HUES6 (cell line): ENCODE measurements around the gene SCN9A.

Experiments used
- H3K27ac ChIP-seq: 2 replicates; pipeline ENCODE4 v1.7.0; 2013; ENCODE audit warnings: low read depth, mild to moderate bottlenecking, low read length, inconsistent platforms
- H3K27me3 ChIP-seq: 2 replicates; pipeline ENCODE4 v1.6.1; 2013; ENCODE audit warnings: low read length; ENCODE audit not compliant: control insufficient read depth, insufficient read depth
- H3K36me3 ChIP-seq: 2 replicates; pipeline ENCODE4 v1.6.1; 2013; ENCODE audit warnings: low read length; ENCODE audit not compliant: control insufficient read depth, insufficient read depth
- H3K4me1 ChIP-seq: 2 replicates; pipeline ENCODE4 v1.6.1; 2013; ENCODE audit warnings: low read length; ENCODE audit not compliant: control insufficient read depth, insufficient read depth
- H3K4me3 ChIP-seq: 2 replicates; pipeline ENCODE4 v1.5.1; 2013; ENCODE audit warnings: low read depth, low read length
- H3K9ac ChIP-seq: one replicate; pipeline ENCODE4 v1.6.1; 2013; ENCODE audit warnings: mild to moderate bottlenecking, low read length
- H3K9me3 ChIP-seq: 2 replicates; pipeline ENCODE4 v1.6.1; 2013; ENCODE audit warnings: low read depth, low read length; ENCODE audit not compliant: control insufficient read depth, insufficient read depth

The SCN9A gene

DNA sequence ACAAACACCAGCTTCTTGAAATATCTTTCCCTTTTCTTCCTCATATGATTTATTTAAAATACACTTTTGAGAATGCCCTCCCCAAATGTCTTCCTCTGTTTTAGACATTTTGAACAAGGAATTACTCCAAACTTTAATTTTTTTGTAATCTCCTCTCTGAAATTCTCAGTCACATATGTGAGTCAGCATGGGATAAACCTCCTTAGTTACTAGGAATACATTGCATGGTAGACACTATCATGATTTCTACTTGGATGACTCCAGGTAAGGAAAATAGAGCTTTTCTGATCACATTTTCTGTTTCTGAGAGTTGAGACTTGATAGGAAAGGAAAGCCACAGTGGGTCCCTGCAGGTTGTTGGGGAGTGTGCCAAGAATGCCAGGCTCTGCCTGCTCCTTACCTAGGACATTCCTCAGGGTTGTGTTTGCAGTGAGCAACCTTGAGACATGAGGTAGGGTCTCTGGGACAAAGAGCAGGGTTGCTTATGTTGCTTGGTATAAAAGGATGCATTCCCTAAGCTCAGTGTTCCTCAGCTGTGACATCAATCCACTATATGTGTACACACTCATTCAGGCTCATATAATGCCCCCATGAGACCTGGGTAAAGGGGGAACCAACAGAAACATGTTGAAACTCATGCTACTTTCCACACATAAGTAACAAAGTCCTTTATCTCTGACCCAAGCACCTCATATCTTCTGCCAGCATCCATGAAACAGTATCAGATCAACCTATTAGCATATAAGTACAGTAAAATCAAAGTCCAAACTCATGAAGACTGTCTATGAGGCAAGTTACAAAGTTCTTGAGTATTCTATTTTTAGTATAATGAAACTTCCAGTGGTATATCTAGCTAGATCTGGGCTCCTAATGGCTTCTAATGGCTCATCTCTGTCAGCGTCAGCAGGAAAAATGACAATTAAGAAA, 135.1 kb downstream of the SCN9A start:
- Histone ChIP-seq H3K9ac (no peak overlapping the region), H3K4me1 (peaks cover 8% of the 10 kb centered on the region; the same call in 1 of the 2 replicates), H3K27ac (no peak overlapping the region), H3K27me3 (no peaks in the 10 kb centered on the region), H3K9me3 (no peaks in the 10 kb centered on the region), H3K36me3 (no peaks in the 10 kb centered on the region), H3K4me3 (no peak overlapping the region)

DNA sequence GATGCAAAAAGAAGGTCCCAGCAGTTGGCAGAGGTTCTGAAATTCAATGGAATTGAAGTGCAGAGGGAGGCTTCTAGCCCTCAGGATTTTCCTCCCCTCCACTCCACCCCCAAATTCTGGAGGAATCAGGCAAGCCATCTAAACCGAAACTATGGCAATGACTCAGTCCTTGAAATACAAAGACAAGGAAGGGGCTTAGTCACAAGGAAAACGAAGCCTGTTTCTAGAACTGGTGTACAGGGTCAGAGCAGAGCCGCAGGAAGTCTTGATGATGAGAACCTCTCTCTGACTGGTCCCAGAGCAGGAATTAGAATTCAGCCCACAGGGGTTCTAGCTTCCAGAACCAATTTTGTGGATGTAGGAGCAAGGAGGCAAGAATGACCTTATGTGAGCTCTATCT, 136.2 kb downstream of the SCN9A start:
- Histone ChIP-seq H3K4me1 (peaks cover 8% of the 10 kb centered on the region; the same call in 1 of the 2 replicates), H3K4me3 (no peak overlapping the region), H3K9ac (no peak overlapping the region), H3K36me3 (no peaks in the 10 kb centered on the region), H3K9me3 (no peaks in the 10 kb centered on the region), H3K27ac (no peak overlapping the region; the same call in 1 of the 2 replicates), H3K27me3 (no peaks in the 10 kb centered on the region)

DNA sequence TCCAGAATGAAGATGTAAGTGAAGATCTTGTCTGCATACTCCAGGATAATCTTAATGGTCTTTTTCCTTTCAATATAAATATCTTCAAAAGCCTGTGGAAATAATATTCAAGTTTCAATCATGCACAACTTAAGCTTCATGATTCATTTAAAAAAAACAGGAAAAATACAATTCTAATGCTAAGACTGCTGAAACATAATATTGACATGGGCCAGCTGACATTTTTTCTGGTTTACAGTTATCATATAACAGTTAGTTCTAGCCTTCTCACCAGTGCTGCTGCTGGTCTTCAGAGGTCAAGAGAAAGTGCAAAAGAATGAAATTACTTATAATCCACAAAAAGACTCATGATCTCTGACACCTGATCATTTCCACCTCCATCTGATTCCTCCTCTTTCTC, 137.6 kb downstream of the SCN9A start:
- H3K27ac ChIP-seq: no peak overlapping the region
- H3K27me3 ChIP-seq: no peaks in the 10 kb centered on the region
- peaks cover 4% of the 10 kb centered on the region; the same call in 1 of the 2 replicates for H3K4me1 ChIP-seq
- H3K36me3 ChIP-seq: no peaks in the 10 kb centered on the region
- no peaks in the 10 kb centered on the region for H3K9me3 ChIP-seq
- no peak overlapping the region for H3K4me3 ChIP-seq
- H3K9ac ChIP-seq: no peak overlapping the region

DNA sequence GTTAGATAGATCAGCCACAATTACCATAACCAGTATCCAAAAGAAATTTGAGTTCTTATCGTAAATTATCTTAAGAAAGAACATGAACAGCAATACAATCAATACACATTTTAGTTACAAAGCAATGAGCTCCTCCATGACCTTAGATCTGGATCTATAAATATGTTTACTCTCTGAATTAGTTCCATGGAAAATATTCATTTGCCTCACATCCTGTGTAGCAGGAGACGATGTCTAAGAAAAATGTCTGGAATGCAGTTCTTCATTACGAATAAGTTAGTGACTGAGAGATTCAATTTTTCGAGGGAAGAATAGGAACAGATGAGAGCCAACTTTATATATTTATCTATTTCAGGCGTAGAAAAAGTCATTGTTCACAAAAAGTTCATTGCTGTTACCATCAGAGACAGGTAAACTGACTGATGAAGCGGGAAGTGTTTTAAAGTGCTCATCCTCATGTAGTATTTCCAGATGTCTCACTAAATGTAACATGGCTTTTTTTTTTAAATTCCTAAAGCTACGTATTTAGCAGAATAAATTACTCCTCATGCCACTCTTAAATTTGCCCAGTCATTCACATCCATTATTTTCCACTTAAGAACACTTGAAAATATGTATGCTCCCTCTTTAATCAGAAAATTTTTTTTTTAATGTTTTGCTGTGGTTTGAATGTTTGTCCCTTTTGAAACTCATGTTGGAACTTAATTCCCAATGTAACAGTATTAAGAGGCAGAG, 141.5 kb downstream of the SCN9A start:
- Histone ChIP-seq H3K9ac (no peak overlapping the region), H3K4me1 (no peaks in the 10 kb centered on the region), H3K27ac (no peak overlapping the region), H3K9me3 (no peaks in the 10 kb centered on the region), H3K36me3 (no peaks in the 10 kb centered on the region), H3K27me3 (no peaks in the 10 kb centered on the region), H3K4me3 (no peak overlapping the region)

DNA sequence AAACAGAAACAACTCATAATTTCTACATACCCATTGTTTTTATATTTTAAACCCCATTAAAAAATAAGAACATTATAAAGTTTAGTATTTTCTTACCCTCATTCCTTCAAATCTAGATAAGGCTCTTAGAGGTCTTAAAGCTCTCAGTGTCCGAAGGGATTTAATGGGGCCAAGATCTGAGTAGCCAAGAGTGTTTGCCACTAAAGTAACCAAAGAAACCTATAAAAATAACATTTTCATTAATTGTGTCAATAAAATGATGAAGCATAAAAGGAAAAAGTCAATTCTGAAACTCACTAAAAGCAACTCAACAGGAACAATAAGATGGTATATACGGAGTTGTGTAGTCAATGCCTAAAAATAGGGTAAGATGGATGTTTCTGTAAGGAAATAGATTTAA, 142.5 kb downstream of the SCN9A start:
- Histone ChIP-seq H3K4me3 (no peak overlapping the region), H3K36me3 (no peaks in the 10 kb centered on the region), H3K27me3 (no peaks in the 10 kb centered on the region), H3K9ac (no peak overlapping the region), H3K27ac (no peak overlapping the region), H3K9me3 (no peaks in the 10 kb centered on the region), H3K4me1 (no peaks in the 10 kb centered on the region)

DNA sequence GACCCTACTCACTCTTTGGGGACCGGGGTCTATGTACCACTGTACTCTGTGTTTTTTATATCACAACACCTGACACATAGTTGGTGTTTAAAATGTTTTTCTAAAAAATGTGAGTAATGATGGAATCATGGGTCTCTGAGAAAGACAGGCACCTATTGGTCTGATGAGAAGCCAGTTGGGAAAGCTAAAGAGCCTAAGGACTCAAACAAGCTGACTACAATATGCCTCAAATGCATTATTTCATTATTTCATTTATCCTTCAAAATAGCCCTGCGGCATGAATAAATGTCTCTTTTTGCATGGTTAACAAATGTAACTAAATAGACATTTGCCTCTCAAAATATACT, 145.0 kb downstream of the SCN9A start:
- no peaks in the 10 kb centered on the region for H3K27me3 ChIP-seq
- H3K9me3 ChIP-seq: no peaks in the 10 kb centered on the region
- no peak overlapping the region for H3K9ac ChIP-seq
- no peak overlapping the region for H3K27ac ChIP-seq
- no peaks in the 10 kb centered on the region for H3K36me3 ChIP-seq
- H3K4me3 ChIP-seq: no peak overlapping the region
- H3K4me1 ChIP-seq: no peaks in the 10 kb centered on the region

DNA sequence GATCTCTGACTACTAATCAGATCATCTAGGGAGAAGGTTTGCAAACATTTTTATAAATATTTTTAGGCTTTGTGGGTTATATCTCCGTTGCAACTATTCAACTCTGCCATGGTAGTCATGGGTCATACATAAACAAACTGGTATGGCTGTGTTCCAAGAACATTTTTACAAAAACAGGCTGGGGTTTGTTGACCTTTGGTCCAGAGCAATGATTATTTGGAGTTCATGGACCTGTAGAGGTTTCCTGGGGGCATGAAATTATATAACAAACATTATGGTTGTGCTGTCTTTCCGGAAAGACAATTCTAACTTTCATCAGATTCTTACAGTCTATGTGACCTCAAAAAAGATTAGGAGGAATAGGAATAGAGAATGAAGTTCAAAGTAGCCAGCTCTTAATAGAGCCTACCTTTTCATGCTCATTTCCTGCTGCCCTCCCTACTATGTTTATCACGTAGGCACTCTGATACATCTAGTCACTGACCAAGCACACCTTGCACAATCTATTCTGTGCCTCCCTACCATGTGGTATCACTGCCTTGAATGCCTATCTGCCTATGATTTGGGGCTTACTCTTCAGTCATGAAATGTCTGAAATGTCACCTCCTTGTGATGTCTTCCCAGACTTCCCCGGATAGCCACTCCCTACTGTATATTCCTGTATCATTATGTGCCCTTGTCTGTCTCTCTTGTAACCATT, 145.6 kb downstream of the SCN9A start:
- H3K4me1 ChIP-seq: no peaks in the 10 kb centered on the region
- H3K4me3 ChIP-seq: no peak overlapping the region
- H3K27me3 ChIP-seq: no peaks in the 10 kb centered on the region
- no peaks in the 10 kb centered on the region for H3K36me3 ChIP-seq
- no peak overlapping the region for H3K9ac ChIP-seq
- H3K27ac ChIP-seq: no peak overlapping the region
- no peaks in the 10 kb centered on the region for H3K9me3 ChIP-seq

DNA sequence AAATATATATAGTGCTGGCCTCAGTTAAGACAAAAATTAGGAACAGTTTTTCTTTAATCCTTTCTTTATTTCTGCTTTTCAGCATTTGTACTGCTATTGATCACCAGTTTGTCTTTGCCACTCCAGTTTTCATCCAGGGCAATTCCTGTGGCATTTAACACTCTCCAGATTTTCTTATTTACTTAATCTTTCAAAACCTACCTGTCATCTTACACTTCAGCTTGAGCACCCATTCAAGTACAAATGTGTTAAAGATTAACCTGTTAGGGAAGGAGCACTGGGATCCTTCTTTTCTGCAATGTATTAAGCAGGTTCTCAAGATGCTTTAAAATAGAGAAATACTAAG, 146.1 kb downstream of the SCN9A start:
- H3K4me3 ChIP-seq: no peak overlapping the region
- H3K27ac ChIP-seq: no peak overlapping the region
- no peak overlapping the region for H3K9ac ChIP-seq
- H3K9me3 ChIP-seq: no peaks in the 10 kb centered on the region
- H3K4me1 ChIP-seq: no peaks in the 10 kb centered on the region
- no peaks in the 10 kb centered on the region for H3K36me3 ChIP-seq
- no peaks in the 10 kb centered on the region for H3K27me3 ChIP-seq

DNA sequence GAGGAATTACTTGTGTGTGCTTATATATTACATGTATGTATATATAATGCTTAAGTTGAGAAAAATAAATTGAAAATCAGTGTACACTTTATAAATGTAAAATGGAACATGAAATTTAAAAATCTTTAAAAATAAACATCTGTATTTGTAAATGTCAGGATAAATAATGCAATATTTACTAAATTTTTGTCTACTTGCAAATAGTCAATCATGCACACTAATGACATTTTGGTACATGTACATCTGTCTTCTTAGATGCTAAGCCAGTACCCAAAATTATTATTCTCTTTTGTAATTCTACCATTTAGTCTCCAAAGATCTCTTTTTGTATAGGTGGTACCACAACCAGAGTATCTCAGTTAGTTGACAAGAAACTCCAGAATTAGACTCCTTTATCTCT, 151.5 kb downstream of the SCN9A start:
- H3K4me1 ChIP-seq: no peaks in the 10 kb centered on the region
- no peaks in the 10 kb centered on the region for H3K36me3 ChIP-seq
- no peak overlapping the region for H3K27ac ChIP-seq
- H3K9me3 ChIP-seq: no peaks in the 10 kb centered on the region
- no peak overlapping the region for H3K9ac ChIP-seq
- no peak overlapping the region for H3K4me3 ChIP-seq
- no peaks in the 10 kb centered on the region for H3K27me3 ChIP-seq

DNA sequence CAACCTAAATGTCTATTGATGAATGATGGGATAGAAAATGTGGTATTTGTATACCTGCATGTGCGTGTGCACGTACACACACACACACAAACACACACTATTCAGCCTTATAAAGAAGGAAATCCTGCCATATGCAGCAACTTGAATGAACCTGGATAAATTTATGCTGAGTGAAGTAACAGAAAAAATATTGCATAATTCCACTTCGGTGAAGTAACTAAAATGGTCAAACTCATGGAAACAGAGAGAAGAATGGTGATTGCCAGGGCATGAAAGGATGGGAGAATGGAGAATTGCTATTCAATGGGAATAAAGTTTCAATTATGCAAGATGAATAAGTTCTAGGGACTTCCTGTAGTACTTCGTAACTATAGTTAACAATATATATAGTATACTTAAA, 152.4 kb downstream of the SCN9A start:
- Histone ChIP-seq H3K27ac (no peak overlapping the region), H3K36me3 (no peaks in the 10 kb centered on the region), H3K4me3 (no peak overlapping the region), H3K4me1 (no peaks in the 10 kb centered on the region), H3K9ac (no peak overlapping the region), H3K27me3 (no peaks in the 10 kb centered on the region), H3K9me3 (no peaks in the 10 kb centered on the region)

DNA sequence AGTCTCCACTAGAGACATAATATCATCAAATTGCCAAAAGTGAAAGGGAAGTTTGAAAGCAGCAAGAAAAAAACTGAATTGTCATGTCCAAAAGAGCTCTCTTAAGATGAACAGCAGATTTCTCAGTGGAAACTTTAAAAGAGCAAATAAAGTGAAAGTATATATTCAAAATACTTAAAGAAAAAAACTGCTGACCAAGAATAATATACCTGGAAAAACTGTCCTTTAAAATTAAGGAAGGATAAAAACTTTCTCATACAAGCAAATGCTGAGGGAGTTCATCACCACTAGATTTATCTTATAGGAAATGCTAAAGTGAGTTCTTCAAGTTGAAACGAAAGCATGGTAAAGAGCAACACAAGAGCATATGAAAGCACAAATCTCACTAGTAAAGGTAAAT, 164.7 kb downstream of the SCN9A start:
- Histone ChIP-seq H3K4me3 (no peak overlapping the region), H3K27me3 (no peaks in the 10 kb centered on the region), H3K4me1 (no peaks in the 10 kb centered on the region), H3K27ac (no peak overlapping the region), H3K36me3 (no peaks in the 10 kb centered on the region), H3K9me3 (peaks cover 3% of the 10 kb centered on the region; the same call in 1 of the 2 replicates), H3K9ac (no peak overlapping the region)
